ENCODE data around the gene TFR2.

- TF ChIP-seq CTCF (IDR thresholded peaks at IDR 0.05; ENCODE audit: extremely low read depth in 1 of 2, insufficient read depth in 1 of 2, low read depth in 1 of 2, low read length in 2 of 2), result peak; percentile 17 to 39
- no peak for TF ChIP-seq POLR2A (IDR thresholded peaks at IDR 0.05; ENCODE audit: low read depth, low read length)
- no peak for TF ChIP-seq POLR2AphosphoS5 (IDR thresholded peaks at IDR 0.05; ENCODE audit: insufficient read depth, low read depth, low read length)
- TF ChIP-seq GATA2 (IDR thresholded peaks at IDR 0.05; ENCODE audit: insufficient read depth, insufficient read length, low read depth, low read length), result no peak
- no peak for TF ChIP-seq EZH2 (IDR thresholded peaks at IDR 0.05; ENCODE audit: borderline replicate concordance, low read depth, low read length, severe bottlenecking)
Measured at GRCh38 chr7:100629117-100629716, 12.1 kb downstream of the TFR2 start.
